ENCODE data around the gene CNTNAP3.
"Not testable (repeated sequence)": the region's sequence is repeated elsewhere in the genome, so short reads cannot be mapped to it uniquely, and the experiment has no call there.

DNA sequence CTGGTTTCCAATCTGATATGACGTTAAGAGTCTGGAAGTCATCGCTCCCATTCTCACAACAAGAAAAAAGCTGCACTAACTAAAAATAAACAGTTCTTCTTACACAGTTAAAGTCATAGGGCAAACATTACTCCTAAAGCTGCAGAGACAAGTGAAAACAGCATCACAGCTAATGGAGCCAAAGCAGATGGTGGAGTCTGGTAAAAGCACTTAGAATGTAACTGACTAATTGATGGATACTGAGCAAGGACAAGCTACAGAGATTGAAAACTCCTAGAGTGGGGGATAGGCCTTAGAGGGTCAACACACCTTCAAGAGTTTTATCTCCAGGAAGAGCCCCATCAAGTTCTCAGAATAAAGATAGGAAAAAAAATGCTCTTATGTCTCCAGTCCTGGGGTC is 166.6 kb downstream of the CNTNAP3 start:
- TF ChIP-seq POLR2A, POLR2AphosphoS5 (IDR thresholded peaks at IDR 0.05; ENCODE audit: low read depth, low read length): not testable (repeated sequence)
